IMR-90 (cell line): Measurements from ENCODE around the gene KIF5C.

Experiments
- CEBPB ChIP-seq: IDR thresholded peaks from 2 replicates; pipeline ENCODE4 v1.6.1; 2012; ENCODE audit warnings: low read depth, low read length, improper control_type of control experiment
- CTCF ChIP-seq: conservative IDR thresholded peaks from 2 replicates; pipeline ENCODE4 v1.5.1; 2012; ENCODE audit warnings: mild to moderate bottlenecking, low read depth, low read length, improper control_type of control experiment
- FOS ChIP-seq: fragments of 150-350 bp; IDR thresholded peaks from 2 replicates; pipeline ENCODE4 v1.6.1; 2016; ENCODE audit warnings: low read depth, low read length
- MXI1 ChIP-seq: IDR thresholded peaks from 2 replicates; pipeline ENCODE4 v1.6.1; 2012; ENCODE audit warnings: low read depth, mild to moderate bottlenecking, low read length, moderate library complexity, borderline replicate concordance
- POLR2A ChIP-seq: IDR thresholded peaks from 2 replicates; pipeline ENCODE4 v1.6.1; 2012; ENCODE audit warnings: mild to moderate bottlenecking, low read depth, low read length
- RAD21 ChIP-seq: IDR thresholded peaks from 2 replicates; pipeline ENCODE4 v1.6.1; 2012; ENCODE audit warnings: low read length, improper control_type of control experiment
- USF2 ChIP-seq: fragments of 150-350 bp; IDR thresholded peaks from 2 replicates; pipeline ENCODE4 v1.6.1; 2017; ENCODE audit warnings: mild to moderate bottlenecking, antibody characterized with exemption, low read length, low read depth

GRCh38 chr2:148885988-148886387, 11.0 kb downstream of the KIF5C start:
- TF ChIP-seq POLR2A (no peak), CTCF (no peak), FOS (no peak), CEBPB (no peak), USF2 (no peak), RAD21 (no peak), MXI1 (no peak)
